Heart left ventricle (tissue), 16 donors: ENCODE measurements around the gene SLC7A1. TPM values are rescaled to one million over a fixed set of nuclear protein-coding genes. Genes with fewer than 3 reads are reported as not detected.

Source experiments
- ATAC-seq, 4 donors: fragments of 200-7000 bp; cut with Tn5 transposase; one replicate each; pipeline ENCODE4 v1.9.1; 2020 to 2022; ENCODE audit warnings: moderate library complexity in 4 of 4, mild to moderate bottlenecking in 3 of 4, moderate number of reproducible peaks in 1 of 4
- DNase-seq, 5 donors: peaks; one replicate each; pipeline ENCODE4 v3.0.0-alpha.2; 2020
- H3K27ac ChIP-seq, 12 donors: fragments of 200-600 bp; sonication (generic) in 4 of 12; one replicate each; pipeline versions ENCODE4 v1.5.0 to v1.8.0; 2016 to 2022; ENCODE audit warnings: mild to moderate bottlenecking in 2 of 12
- H3K27me3 ChIP-seq, 9 donors: fragments of 200-600 bp; sonication (generic) in 2 of 9; one replicate each; pipeline versions ENCODE4 v1.5.1 to v1.8.0; 2016 to 2022; ENCODE audit warnings: mild to moderate bottlenecking in 3 of 9
- H3K36me3 ChIP-seq, 9 donors: fragments of 200-600 bp; sonication (generic) in 2 of 9; one replicate each; pipeline versions ENCODE4 v1.5.0 to v1.8.0; 2018 to 2022; ENCODE audit warnings: mild to moderate bottlenecking in 2 of 9
- H3K4me1 ChIP-seq, 12 donors: fragments of 200-600 bp; sonication (generic) in 4 of 12; one replicate each; pipeline versions ENCODE4 v1.5.0 to v1.8.0; 2016 to 2022; ENCODE audit warnings: mild to moderate bottlenecking in 3 of 12
- H3K4me3 ChIP-seq, 12 donors: fragments of 200-600 bp; sonication (generic) in 4 of 12; one replicate each; pipeline versions ENCODE4 v1.5.0 to v1.8.0; 2017 to 2022; ENCODE audit warnings: mild to moderate bottlenecking in 9 of 12, moderate library complexity in 4 of 12
- H3K9me3 ChIP-seq, 12 donors: fragments of 200-600 bp; sonication (generic) in 4 of 12; one replicate each; pipeline versions ENCODE4 v1.5.0 to v1.8.0; 2016 to 2022; ENCODE audit warnings: mild to moderate bottlenecking in 1 of 12
- CTCF ChIP-seq, 12 donors: fragments of 200-600 bp; sonication (generic) in 4 of 12; IDR thresholded peaks; one replicate each; pipeline versions ENCODE4 v1.5.0 to v1.8.0; 2018 to 2022; ENCODE audit warnings: antibody characterized with exemption in 12 of 12, mild to moderate bottlenecking in 5 of 12
- POLR2A ChIP-seq, 2 donors: fragments of 450-650 bp; IDR thresholded peaks; one replicate each; pipeline ENCODE4 v1.6.1; 2017; ENCODE audit warnings: antibody characterized with exemption in 2 of 2, mild to moderate bottlenecking in 2 of 2, moderate library complexity in 2 of 2
- WGBS, 4 donors: extraction: QIAGEN DNeasy Blood & Tissue Kit in 2 of 4; methylation state at CpG; one replicate each; pipeline versions ENCODE4 v1.1.5 to v1.1.7; 2013 to 2018; 5-methylcytosine and 5-hydroxymethylcytosine counted together
- intact Hi-C, 10 donors: fragments of 100-400 bp; cut with DNase I; formaldehyde crosslinking; loops; one replicate each; pipeline versions ENCODE4 v1.11.1 to v1.14.2; 2022
- polyA plus RNA-seq, 2 donors: library from polyadenylated mRNA; stranded (reverse); fragments of 200-250 nt; gene quantifications; one replicate each; pipeline ENCODE4 v1.2.3, GENCODE V29; 2013
- total RNA-seq, 9 donors: library from RNA; depleted of rRNA in 2 of 9; stranded (reverse); fragments of >200 nt in 2 of 9; fragmentation: NEBNext Ultra II Directional in 3 of 9; extraction: Animal tissue kit (Norgen Biotek cat#: 25700) in 3 of 9; gene quantifications; one replicate each; pipeline versions ENCODE4 v1.1.0 to v1.2.4, GENCODE V29; 2016 to 2023
- donor health status: ischemic (EF 13 %, LVEDD 7.1; RV severe dilation, severe dysfunction).
- donor health status: healthy with polysubstance abuse.
- donor health status: DM: no; HTN: yes; CAD: no.
- donor health status: DM: no; HTN: no; CAD: no.
- donor health status: ischemic (EF 25% LVEDD 6.9; RV normal size, moderate dysfunction).
- donor health status: ischemic (EF 25% LVEDD 5.7; RV mildly dilated, moderate dysfunction).
- donor health status: healthy.
- donor health status: DM: yes; HTN: yes; CAD: no.
- donor health status: ischemic (EF 35%, LVEDD 5.7; RV mildly dilated, moderate dysfunction).
- donor health status: nonischemic (EF 11% LVEDD 7.7; RV severe dilation, severe dysfunction).
- donor health status: DM: yes; HTN: yes; CAD: no.
- donor health status: PGD.
- donor health status: ischemic (EF 29% LVEDD 5.4; RV normal size, mild dysfunction).
- donor health status: nonischemic (EF 23%, LVEDD 6.1; RV moderate dilation, normal function).

Gene SLC7A1
- total and polyA plus RNA-seq, 11 donors: 3.5 to 66.7 (median 14.3) TPM

GRCh38 chr13:29575098-29575497 is 20.4 kb downstream of the SLC7A1 start:
- no peaks in the 10 kb centered on the region for H3K27me3 ChIP-seq
- no peak overlapping the region for H3K4me3 ChIP-seq
- H3K27ac ChIP-seq: no peak overlapping the region
- no peaks in the 10 kb centered on the region for H3K9me3 ChIP-seq
- DNase-seq (no peak), ATAC-seq (no peak)
- H3K36me3 ChIP-seq: no peaks in the 10 kb centered on the region
- intact Hi-C loops: no loop called here
- peaks cover 0 to 38% (median 17%) of the 10 kb centered on the region in 12 donors for H3K4me1 ChIP-seq
- 86 to 95% (median 88%) methylated on average over 3 of the region's 3 CpGs for WGBS, 4 donors
- TF ChIP-seq POLR2A (IDR thresholded peaks at IDR 0.05) (no peak), CTCF (IDR thresholded peaks at IDR 0.05) (no peak)

- ATAC-seq: peak in 3 of 4 donors; percentile 34 to 67 (median 66)
- Histone ChIP-seq H3K4me1 (peaks cover 0 to 30% (median 13%) of the 10 kb centered on the region in 12 donors), H3K4me3 (no peak overlapping the region), H3K36me3 (no peaks in the 10 kb centered on the region), H3K27ac (no peak overlapping the region), H3K27me3 (no peaks in the 10 kb centered on the region), H3K9me3 (no peaks in the 10 kb centered on the region)
- peak in 3 of 5 donors; percentile 27 to 46 (median 37) for DNase-seq
- intact Hi-C loops: loop anchor here in 1 of 10 donors (5.0 kb wide), 1 partner anchor 129 kb away; no protein-coding TSS in a partner anchor
- TF ChIP-seq POLR2A (IDR thresholded peaks at IDR 0.05): no peak
- TF ChIP-seq CTCF (IDR thresholded peaks at IDR 0.05): no peak
- 7 to 18% (median 12%) methylated on average over 8 of the region's 8 CpGs for WGBS, 4 donors
These were observed 22.3 kb downstream of the SLC7A1 start for GRCh38 chr13:29573190-29573589.

- H3K4me3 ChIP-seq: no peak overlapping the region
- DNase-seq (no peak), ATAC-seq (no peak)
- no peaks in the 10 kb centered on the region for H3K27me3 ChIP-seq
- peaks cover 0 to 24% (median 8%) of the 10 kb centered on the region in 12 donors for H3K4me1 ChIP-seq
- WGBS, 4 donors: 63 to 90% (median 71%) methylated on average over 5 of the region's 5 CpGs
- TF ChIP-seq POLR2A (IDR thresholded peaks at IDR 0.05) (no peak), CTCF (IDR thresholded peaks at IDR 0.05) (no peak)
- H3K27ac ChIP-seq: no peak overlapping the region
- intact Hi-C loops: loop anchor here in 1 of 10 donors (5.0 kb wide), 1 partner anchor 130 kb away; no protein-coding TSS in a partner anchor
- H3K9me3 ChIP-seq: no peaks in the 10 kb centered on the region
- no peaks in the 10 kb centered on the region for H3K36me3 ChIP-seq
These were observed 22.9 kb downstream of the SLC7A1 start for GRCh38 chr13:29572575-29572974.

GRCh38 chr13:29571876-29572570 is 23.5 kb downstream of the SLC7A1 start:
- no peaks in the 10 kb centered on the region for H3K27me3 ChIP-seq
- 91 to 95% (median 94%) methylated on average over 17 of the region's 17 CpGs for WGBS, 4 donors
- H3K4me3 ChIP-seq: no peak overlapping the region
- DNase-seq (no peak), ATAC-seq (peak in 1 of 4 donors; percentile 28)
- no peak for TF ChIP-seq CTCF (IDR thresholded peaks at IDR 0.05)
- no peak for TF ChIP-seq POLR2A (IDR thresholded peaks at IDR 0.05)
- no peaks in the 10 kb centered on the region for H3K9me3 ChIP-seq
- no peaks in the 10 kb centered on the region for H3K36me3 ChIP-seq
- H3K4me1 ChIP-seq: peaks cover 0 to 18% (median 7%) of the 10 kb centered on the region in 12 donors
- H3K27ac ChIP-seq: no peak overlapping the region
- intact Hi-C loops: loop anchor here in 1 of 10 donors (5.0 kb wide), 1 partner anchor 130 kb away; no protein-coding TSS in a partner anchor
